Loucy (cell line): ENCODE measurements around the gene HSPA12A.

Experiments used
- H2AFZ ChIP-seq: fragments of 200-600 bp; sonication (generic); 2 replicates; pipeline ENCODE4 v1.6.0; 2016; ENCODE audit warnings: antibody characterized with exemption, mild to moderate bottlenecking, low read length, moderate library complexity
- H3F3A ChIP-seq: fragments of 200-600 bp; 2 replicates; pipeline ENCODE4 v1.6.0; 2016; ENCODE audit warnings: antibody characterized with exemption, low read depth, mild to moderate bottlenecking
- H3K27me3 ChIP-seq: fragments of 200-600 bp; sonication (generic); 2 replicates; pipeline ENCODE4 v1.6.1; 2014; ENCODE audit warnings: low read length, mild to moderate bottlenecking; ENCODE audit not compliant: insufficient read depth, poor library complexity, severe bottlenecking
- H3K36me3 ChIP-seq: fragments of 200-600 bp; sonication (generic); 2 replicates; pipeline ENCODE4 v1.6.1; 2016; ENCODE audit warnings: low read length; ENCODE audit not compliant: insufficient read depth
- H3K4me1 ChIP-seq: fragments of 200-600 bp; sonication (generic); 2 replicates; pipeline ENCODE4 v1.5.1; 2014; ENCODE audit warnings: low read length, mild to moderate bottlenecking; ENCODE audit not compliant: insufficient read depth, poor library complexity, severe bottlenecking
- H3K4me2 ChIP-seq: fragments of 200-600 bp; sonication (generic); 2 replicates; pipeline ENCODE4 v1.6.0; 2014; ENCODE audit warnings: antibody characterized with exemption, low read length, low read depth, mild to moderate bottlenecking; ENCODE audit not compliant: poor library complexity, severe bottlenecking
- H3K4me3 ChIP-seq: fragments of 200-600 bp; sonication (generic); 2 replicates; pipeline ENCODE4 v1.5.1; 2014; ENCODE audit warnings: low read length, mild to moderate bottlenecking, mixed read lengths; ENCODE audit not compliant: poor library complexity, severe bottlenecking
- H3K79me2 ChIP-seq: fragments of 200-600 bp; sonication (generic); 2 replicates; pipeline ENCODE4 v1.6.1; 2014; ENCODE audit warnings: low read length; ENCODE audit not compliant: insufficient read depth
- H3K9ac ChIP-seq: fragments of 200-600 bp; sonication (generic); 2 replicates; pipeline ENCODE4 v1.6.0; 2014; ENCODE audit warnings: mild to moderate bottlenecking, low read depth, low read length, moderate library complexity; ENCODE audit not compliant: poor library complexity, severe bottlenecking
- H3K9me2 ChIP-seq: fragments of 200-600 bp; sonication (generic); replicated peaks from 2 replicates; pipeline ENCODE4 v1.6.1; 2016; ENCODE audit warnings: low read depth, low read length, mixed read lengths
- H3K9me3 ChIP-seq: fragments of 200-600 bp; sonication (generic); 2 replicates; pipeline ENCODE4 v1.6.1; 2014; ENCODE audit warnings: mild to moderate bottlenecking, antibody characterized with exemption, low read length, low read depth; ENCODE audit not compliant: insufficient read depth
- H4K20me1 ChIP-seq: fragments of 200-600 bp; sonication (generic); 2 replicates; pipeline ENCODE4 v1.6.0; 2014; ENCODE audit warnings: antibody characterized with exemption, low read length, mild to moderate bottlenecking; ENCODE audit not compliant: insufficient read depth, poor library complexity, severe bottlenecking
- EZH2phosphoT487 ChIP-seq: fragments of 200-600 bp; IDR thresholded peaks from 2 replicates; pipeline ENCODE4 v1.6.1; 2018; ENCODE audit warnings: antibody characterized with exemption, mild to moderate bottlenecking, moderate library complexity, borderline replicate concordance
- TF ChIP-seq, protein P1 (sequence below): fragments of 200-600 bp; sonication (generic); conservative IDR thresholded peaks from 2 replicates; pipeline ENCODE4 v1.5.1; 2014; ENCODE audit warnings: mild to moderate bottlenecking, antibody characterized with exemption, low read length

HSPA12A gene

GRCh38 chr10:116752563-116752962, 10.2 kb upstream of the HSPA12A start:
- H4K20me1 ChIP-seq: no peaks in the 10 kb centered on the region
- H3K36me3 ChIP-seq: no peaks in the 10 kb centered on the region
- no peaks in the 10 kb centered on the region for H3K79me2 ChIP-seq
- no peaks in the 10 kb centered on the region for H3F3A ChIP-seq
- H2AFZ ChIP-seq: no peak overlapping the region
- no peak overlapping the region for H3K4me2 ChIP-seq
- no peak overlapping the region for H3K4me3 ChIP-seq
- no peaks in the 10 kb centered on the region for H3K9me2 ChIP-seq
- no peak for TF ChIP-seq EZH2phosphoT487
- TF ChIP-seq, protein P1, sequence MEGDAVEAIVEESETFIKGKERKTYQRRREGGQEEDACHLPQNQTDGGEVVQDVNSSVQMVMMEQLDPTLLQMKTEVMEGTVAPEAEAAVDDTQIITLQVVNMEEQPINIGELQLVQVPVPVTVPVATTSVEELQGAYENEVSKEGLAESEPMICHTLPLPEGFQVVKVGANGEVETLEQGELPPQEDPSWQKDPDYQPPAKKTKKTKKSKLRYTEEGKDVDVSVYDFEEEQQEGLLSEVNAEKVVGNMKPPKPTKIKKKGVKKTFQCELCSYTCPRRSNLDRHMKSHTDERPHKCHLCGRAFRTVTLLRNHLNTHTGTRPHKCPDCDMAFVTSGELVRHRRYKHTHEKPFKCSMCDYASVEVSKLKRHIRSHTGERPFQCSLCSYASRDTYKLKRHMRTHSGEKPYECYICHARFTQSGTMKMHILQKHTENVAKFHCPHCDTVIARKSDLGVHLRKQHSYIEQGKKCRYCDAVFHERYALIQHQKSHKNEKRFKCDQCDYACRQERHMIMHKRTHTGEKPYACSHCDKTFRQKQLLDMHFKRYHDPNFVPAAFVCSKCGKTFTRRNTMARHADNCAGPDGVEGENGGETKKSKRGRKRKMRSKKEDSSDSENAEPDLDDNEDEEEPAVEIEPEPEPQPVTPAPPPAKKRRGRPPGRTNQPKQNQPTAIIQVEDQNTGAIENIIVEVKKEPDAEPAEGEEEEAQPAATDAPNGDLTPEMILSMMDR: no peak
- no peaks in the 10 kb centered on the region for H3K27me3 ChIP-seq
- no peaks in the 10 kb centered on the region for H3K4me1 ChIP-seq
- no peaks in the 10 kb centered on the region; the same call in 1 of the 2 replicates for H3K9me3 ChIP-seq
- H3K9ac ChIP-seq: no peak overlapping the region

- Histone ChIP-seq H3K27me3 (no peaks in the 10 kb centered on the region), H3F3A (no peaks in the 10 kb centered on the region), H3K36me3 (no peaks in the 10 kb centered on the region), H2AFZ (no peak overlapping the region), H3K4me1 (peaks cover 11% of the 10 kb centered on the region), H3K9ac (no peak overlapping the region), H4K20me1 (no peaks in the 10 kb centered on the region), H3K9me3 (no peaks in the 10 kb centered on the region; the same call in 1 of the 2 replicates), H3K9me2 (no peaks in the 10 kb centered on the region), H3K4me2 (no peak overlapping the region), H3K79me2 (no peaks in the 10 kb centered on the region), H3K4me3 (no peak overlapping the region)
- TF ChIP-seq, protein P1: no peak
- no peak for TF ChIP-seq EZH2phosphoT487
These were observed 6.1 kb upstream of the HSPA12A start for GRCh38 chr10:116748471-116748870.

DNA sequence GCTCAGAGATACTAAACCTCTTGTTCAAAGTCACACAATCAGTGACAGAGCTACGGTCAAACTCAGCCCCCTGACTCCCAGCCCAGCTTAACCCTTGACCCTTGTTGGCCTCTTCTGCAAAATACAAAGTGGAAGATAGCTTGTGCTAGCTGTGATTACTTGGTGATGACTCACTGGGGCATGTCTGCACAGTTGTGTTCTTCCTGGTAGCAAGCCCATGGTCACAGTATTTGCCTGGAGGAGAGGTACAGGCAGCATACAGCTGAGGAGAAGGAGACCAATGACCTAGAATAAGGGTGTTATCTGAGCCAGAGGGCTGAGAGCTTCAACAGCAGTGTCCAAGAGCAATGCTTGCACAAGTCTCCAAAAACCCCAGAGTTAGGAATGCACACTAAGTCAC, 5.7 kb upstream of the HSPA12A start:
- H3K4me3 ChIP-seq: no peak overlapping the region
- H4K20me1 ChIP-seq: no peaks in the 10 kb centered on the region
- H3K27me3 ChIP-seq: no peaks in the 10 kb centered on the region

More for the DNA sequence above, 5.7 kb upstream of the HSPA12A start:
- Histone ChIP-seq H3F3A (no peaks in the 10 kb centered on the region), H3K4me1 (peaks cover 11% of the 10 kb centered on the region), H3K79me2 (no peaks in the 10 kb centered on the region), H3K9ac (no peak overlapping the region), H3K4me2 (no peak overlapping the region), H3K36me3 (no peaks in the 10 kb centered on the region), H2AFZ (no peak overlapping the region), H3K9me2 (no peaks in the 10 kb centered on the region), H3K9me3 (no peaks in the 10 kb centered on the region; the same call in 1 of the 2 replicates)
- TF ChIP-seq, protein P1: no peak
- TF ChIP-seq EZH2phosphoT487: no peak
